22Rv1 (cell line): ENCODE measurements around the gene PEX11G.

Experiments used
- ZFX ChIP-seq: fragments of 450-650 bp; IDR thresholded peaks from 2 replicates; pipeline ENCODE4 v1.6.1; 2017; ENCODE audit warnings: antibody characterized with exemption, borderline replicate concordance
- TF ChIP-seq, protein P1 (sequence below): fragments of 450-650 bp; IDR thresholded peaks from 2 replicates; pipeline ENCODE4 v1.5.1; 2017; ENCODE audit warnings: mild to moderate bottlenecking

DNA sequence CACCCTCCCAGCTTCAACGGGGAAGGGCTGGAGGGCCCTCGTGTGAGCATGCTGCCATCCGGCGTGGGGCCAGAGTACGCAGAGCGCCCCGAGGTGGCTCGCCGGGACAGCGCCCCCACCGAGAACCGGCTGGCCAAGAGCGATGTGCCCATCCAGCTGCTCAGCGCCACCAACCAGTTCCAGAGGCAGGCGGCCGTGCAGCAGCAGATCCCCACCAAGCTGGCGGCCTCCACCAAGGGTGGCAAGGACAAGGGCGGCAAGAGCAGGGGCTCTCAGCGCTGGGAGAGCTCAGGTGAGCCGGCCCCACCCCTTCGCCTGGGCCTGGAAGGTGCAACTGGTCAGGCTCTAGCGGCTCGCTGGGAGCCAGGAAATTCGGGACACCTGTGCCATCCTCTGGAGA lies 20.0 kb downstream of the PEX11G start:
- TF ChIP-seq, protein P1, sequence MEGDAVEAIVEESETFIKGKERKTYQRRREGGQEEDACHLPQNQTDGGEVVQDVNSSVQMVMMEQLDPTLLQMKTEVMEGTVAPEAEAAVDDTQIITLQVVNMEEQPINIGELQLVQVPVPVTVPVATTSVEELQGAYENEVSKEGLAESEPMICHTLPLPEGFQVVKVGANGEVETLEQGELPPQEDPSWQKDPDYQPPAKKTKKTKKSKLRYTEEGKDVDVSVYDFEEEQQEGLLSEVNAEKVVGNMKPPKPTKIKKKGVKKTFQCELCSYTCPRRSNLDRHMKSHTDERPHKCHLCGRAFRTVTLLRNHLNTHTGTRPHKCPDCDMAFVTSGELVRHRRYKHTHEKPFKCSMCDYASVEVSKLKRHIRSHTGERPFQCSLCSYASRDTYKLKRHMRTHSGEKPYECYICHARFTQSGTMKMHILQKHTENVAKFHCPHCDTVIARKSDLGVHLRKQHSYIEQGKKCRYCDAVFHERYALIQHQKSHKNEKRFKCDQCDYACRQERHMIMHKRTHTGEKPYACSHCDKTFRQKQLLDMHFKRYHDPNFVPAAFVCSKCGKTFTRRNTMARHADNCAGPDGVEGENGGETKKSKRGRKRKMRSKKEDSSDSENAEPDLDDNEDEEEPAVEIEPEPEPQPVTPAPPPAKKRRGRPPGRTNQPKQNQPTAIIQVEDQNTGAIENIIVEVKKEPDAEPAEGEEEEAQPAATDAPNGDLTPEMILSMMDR: no peak
- TF ChIP-seq ZFX: no peak
